Right lobe of liver (tissue), 4 donors: ENCODE measurements around the gene TMTC3.

ENCODE experiments used
- CTCF ChIP-seq, 4 donors: fragments of 200-600 bp in 3 of 4; fragments of 450-650 bp in 1 of 4; IDR thresholded peaks; one replicate each; pipeline versions ENCODE4 v1.5.1 to v1.8.0; 2016 to 2022; ENCODE audit warnings: antibody characterized with exemption in 4 of 4, mild to moderate bottlenecking in 2 of 4
- POLR2A ChIP-seq: fragments of 450-650 bp; IDR thresholded peaks from one replicate; pipeline ENCODE4 v1.6.1; 2017; ENCODE audit warnings: antibody characterized with exemption, mild to moderate bottlenecking
- donor health status: DM: no; HTN: no; CAD: no.
- donor health status: DM: no; HTN: no; CAD: no.
- donor health status: DM: no; HTN: yes; CAD: no.

DNA sequence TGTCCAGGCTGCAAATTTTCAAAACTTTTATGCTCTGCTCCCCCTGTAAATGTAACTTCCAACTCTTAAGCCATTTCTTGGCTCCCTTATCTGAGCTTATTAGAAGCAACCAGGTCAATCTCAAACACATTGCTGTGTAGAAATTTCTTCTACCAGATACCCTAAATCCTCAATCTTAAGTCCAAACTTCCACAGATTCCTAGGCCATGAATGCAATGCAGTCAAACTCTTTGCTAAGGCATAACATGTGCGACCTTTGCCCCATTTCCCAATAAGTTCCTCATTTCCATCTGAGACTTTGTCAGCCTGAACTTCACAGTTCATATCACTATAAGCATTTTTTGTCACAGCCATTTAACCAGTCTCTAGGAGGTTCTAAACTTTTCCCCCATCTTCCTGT is 64.5 kb downstream of the TMTC3 start:
- TF ChIP-seq CTCF (IDR thresholded peaks at IDR 0.05) (no peak), POLR2A (no peak)
